Measurements from ENCODE around the gene BTNL9. TPM values are rescaled to one million over a fixed set of nuclear protein-coding genes. Genes with fewer than 3 reads are reported as not detected.

Gene BTNL9
- under 0.01 and 0.11 TPM in 2 replicates for total RNA-seq

GRCh38 chr5:181039931-181040630, at the start of gene BTNL9:
Gene BTNL9 (plus strand): TSS chr5:181040266. CDS start chr5:181045490, 5,224 bp downstream.

Small RNAs within 50 kb of the gene (small RNA-seq; reads per million reads assigned to genes)
- gene MIR8089 (not detected), gene RNU6-1036P (not detected)

Other genes with a start within 250 kb of the BTNL9 start
- 174 and 290 TPM in 2 replicates for gene MGAT1, start 237.5 kb upstream of the BTNL9 start, total RNA-seq
- gene ZFP62, start 179.0 kb upstream of the BTNL9 start, total RNA-seq, result 14.9 and 23.9 TPM in 2 replicates
- gene BTNL8, start 141.1 kb upstream of the BTNL9 start, total RNA-seq, result not detected in 2 replicates
- gene BTNL3, start 51.4 kb upstream of the BTNL9 start, total RNA-seq, result not detected in 2 replicates
- gene OR2V1, start 90.9 kb downstream of the BTNL9 start, total RNA-seq, result not detected in 2 replicates
- not detected in 2 replicates for gene OR2V2, start 107.3 kb downstream of the BTNL9 start, total RNA-seq
- gene TRIM7, start 164.9 kb downstream of the BTNL9 start, total RNA-seq, result 1.2 and 1.8 TPM in 2 replicates
- gene TRIM41, start 183.0 kb downstream of the BTNL9 start, total RNA-seq, result 16.1 and 19.6 TPM in 2 replicates
- 4,627 and 5,268 TPM in 2 replicates for gene RACK1, start 203.6 kb downstream of the BTNL9 start, total RNA-seq
- 6.2 and 8.2 TPM in 2 replicates for gene TRIM52, start 220.9 kb downstream of the BTNL9 start, total RNA-seq